WERI-Rb-1 (cell line): ENCODE data around the gene NRSN2.
"Not testable (repeated sequence)": the region's sequence is repeated elsewhere in the genome, so short reads cannot be mapped to it uniquely, and the experiment has no call there.

Experiments
- DNase-seq: peaks from one replicate; pipeline ENCODE4 v3.0.0-alpha.2; 2020
- H3K27ac ChIP-seq: fragments of 250-450 bp; sonication (Bioruptor Pico); 2 replicates; pipeline ENCODE4 v1.5.1; 2020; ENCODE audit warnings: mild to moderate bottlenecking, moderate library complexity
- H3K27me3 ChIP-seq: fragments of 250-450 bp; sonication (Bioruptor Pico); 2 replicates; pipeline ENCODE4 v1.5.1; 2021; ENCODE audit warnings: mild to moderate bottlenecking, low read depth, moderate library complexity; ENCODE audit not compliant: insufficient read depth, severe bottlenecking
- H3K36me3 ChIP-seq: fragments of 250-450 bp; sonication (Bioruptor Pico); 2 replicates; pipeline ENCODE4 v1.5.1; 2020; ENCODE audit warnings: mild to moderate bottlenecking, moderate library complexity
- H3K4me3 ChIP-seq: 2 replicates; pipeline ENCODE4 v1.5.1; 2011; ENCODE audit warnings: low read depth, mild to moderate bottlenecking, control low read depth, low read length
- H3K9me3 ChIP-seq: fragments of 250-450 bp; sonication (Bioruptor Pico); 2 replicates; pipeline ENCODE4 v1.5.1; 2021; ENCODE audit warnings: mild to moderate bottlenecking, moderate library complexity; ENCODE audit not compliant: severe bottlenecking
- TF ChIP-seq, protein P1 (sequence below): IDR thresholded peaks from 2 replicates; pipeline ENCODE4 v1.5.1; 2011; ENCODE audit warnings: low read depth, mild to moderate bottlenecking, control low read depth, inconsistent platforms, low read length

NRSN2 gene

DNA sequence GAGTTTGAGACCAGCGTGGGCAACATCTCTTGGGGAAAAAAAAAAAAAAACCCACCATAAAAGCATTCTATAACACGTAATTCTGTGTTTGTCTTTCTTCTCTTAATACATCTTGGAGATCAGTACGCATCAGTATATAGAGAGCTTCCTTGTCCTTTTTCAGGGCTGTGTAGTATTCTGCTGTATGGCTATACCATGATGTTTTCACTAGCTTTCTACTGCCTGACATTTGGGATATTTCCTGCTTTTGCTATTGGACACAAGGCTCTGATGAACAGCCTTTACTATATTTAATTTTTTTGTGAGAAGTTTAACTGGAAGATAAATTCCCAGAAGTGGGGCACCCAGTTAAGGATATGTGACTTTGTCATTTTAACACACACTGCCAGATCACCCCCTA, 40.6 kb downstream of the NRSN2 start:
- TF ChIP-seq, protein P1, sequence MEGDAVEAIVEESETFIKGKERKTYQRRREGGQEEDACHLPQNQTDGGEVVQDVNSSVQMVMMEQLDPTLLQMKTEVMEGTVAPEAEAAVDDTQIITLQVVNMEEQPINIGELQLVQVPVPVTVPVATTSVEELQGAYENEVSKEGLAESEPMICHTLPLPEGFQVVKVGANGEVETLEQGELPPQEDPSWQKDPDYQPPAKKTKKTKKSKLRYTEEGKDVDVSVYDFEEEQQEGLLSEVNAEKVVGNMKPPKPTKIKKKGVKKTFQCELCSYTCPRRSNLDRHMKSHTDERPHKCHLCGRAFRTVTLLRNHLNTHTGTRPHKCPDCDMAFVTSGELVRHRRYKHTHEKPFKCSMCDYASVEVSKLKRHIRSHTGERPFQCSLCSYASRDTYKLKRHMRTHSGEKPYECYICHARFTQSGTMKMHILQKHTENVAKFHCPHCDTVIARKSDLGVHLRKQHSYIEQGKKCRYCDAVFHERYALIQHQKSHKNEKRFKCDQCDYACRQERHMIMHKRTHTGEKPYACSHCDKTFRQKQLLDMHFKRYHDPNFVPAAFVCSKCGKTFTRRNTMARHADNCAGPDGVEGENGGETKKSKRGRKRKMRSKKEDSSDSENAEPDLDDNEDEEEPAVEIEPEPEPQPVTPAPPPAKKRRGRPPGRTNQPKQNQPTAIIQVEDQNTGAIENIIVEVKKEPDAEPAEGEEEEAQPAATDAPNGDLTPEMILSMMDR, result no peak
- H3K27me3 ChIP-seq, result no peaks in the 10 kb centered on the region
- no peak overlapping the region for H3K4me3 ChIP-seq
- peaks cover 29% of the 10 kb centered on the region for H3K36me3 ChIP-seq
- H3K9me3 ChIP-seq, result no peaks in the 10 kb centered on the region
- H3K27ac ChIP-seq, result no peak overlapping the region
- DNase-seq, result no peak

- Histone ChIP-seq H3K4me3 (no peak overlapping the region), H3K27ac (no peak overlapping the region), H3K9me3 (no peaks in the 10 kb centered on the region), H3K27me3 (no peaks in the 10 kb centered on the region), H3K36me3 (peaks cover 31% of the 10 kb centered on the region)
- no peak for DNase-seq
- TF ChIP-seq, protein P1, result no peak
Measured at GRCh38 chr20:388034-388994, 41.4 kb downstream of the NRSN2 start.

DNA sequence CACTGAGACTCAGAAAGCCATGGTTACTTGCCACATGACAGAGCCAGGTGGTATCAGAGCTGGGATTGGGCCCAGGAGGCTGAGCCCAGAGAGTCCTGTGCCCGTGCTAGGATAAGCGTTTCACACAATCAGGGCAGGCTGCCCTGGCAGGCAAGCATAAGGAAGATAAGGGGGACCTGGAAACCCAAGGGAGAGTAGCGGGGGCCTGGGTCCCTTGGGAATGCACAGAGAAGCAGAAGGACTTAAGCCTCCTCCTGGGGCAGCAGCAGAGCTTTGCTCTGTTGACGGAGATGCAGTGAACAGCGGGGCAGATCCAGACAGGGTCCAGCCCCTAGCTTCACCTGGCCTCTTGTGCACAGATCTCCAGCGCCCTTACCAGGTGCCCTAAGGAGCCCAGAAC, 42.3 kb downstream of the NRSN2 start:
- H3K36me3 ChIP-seq, result peaks cover 35% of the 10 kb centered on the region
- no peaks in the 10 kb centered on the region for H3K9me3 ChIP-seq
- H3K4me3 ChIP-seq, result no peak overlapping the region
- no peak overlapping the region for H3K27ac ChIP-seq
- no peaks in the 10 kb centered on the region for H3K27me3 ChIP-seq
- no peak for DNase-seq
- TF ChIP-seq, protein P1, result no peak

DNA sequence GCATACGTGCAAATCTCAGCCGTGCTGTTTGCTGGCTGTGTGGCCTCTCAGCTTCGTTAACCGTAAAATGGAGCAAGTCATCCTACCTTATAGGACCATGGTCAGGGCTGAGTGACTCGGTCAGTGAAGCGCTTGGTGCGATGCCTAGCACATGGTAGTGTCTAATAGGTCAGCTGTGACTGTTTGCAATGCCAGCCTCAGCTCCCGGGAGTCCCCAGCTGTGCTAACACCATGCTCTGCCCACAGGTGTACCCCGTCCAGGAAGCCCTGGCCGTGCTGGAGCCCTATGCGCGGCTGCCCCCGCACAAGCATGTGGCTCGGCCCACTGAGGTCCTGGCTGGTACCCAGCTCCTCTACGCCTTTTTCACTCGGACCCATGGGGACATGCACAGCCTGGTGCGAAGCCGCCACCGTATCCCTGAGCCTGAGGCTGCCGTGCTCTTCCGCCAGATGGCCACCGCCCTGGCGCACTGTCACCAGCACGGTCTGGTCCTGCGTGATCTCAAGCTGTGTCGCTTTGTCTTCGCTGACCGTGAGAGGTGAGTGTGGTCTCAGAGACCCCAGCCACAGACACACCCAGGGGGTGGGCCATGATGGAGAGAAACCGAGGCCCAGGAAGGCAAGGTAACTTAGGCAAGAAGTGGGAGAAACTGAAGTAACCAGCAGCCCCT, 44.3 kb downstream of the NRSN2 start:
- TF ChIP-seq, protein P1, result no peak
- Histone ChIP-seq H3K9me3 (no peaks in the 10 kb centered on the region), H3K27ac (no peak overlapping the region), H3K27me3 (no peaks in the 10 kb centered on the region), H3K4me3 (no peak overlapping the region), H3K36me3 (peaks cover 46% of the 10 kb centered on the region)
- no peak for DNase-seq

GRCh38 chr20:393296-393695, 46.4 kb downstream of the NRSN2 start:
- not testable (repeated sequence) for H3K27ac ChIP-seq, H3K27me3 ChIP-seq, H3K9me3 ChIP-seq, DNase-seq, H3K4me3 ChIP-seq
- peaks cover 49% of the 10 kb centered on the region for H3K36me3 ChIP-seq

GRCh38 chr20:396252-396618, 49.3 kb downstream of the NRSN2 start:
- H3K9me3 ChIP-seq, result no peaks in the 10 kb centered on the region
- no peak for DNase-seq
- H3K36me3 ChIP-seq, result peaks cover 36% of the 10 kb centered on the region
- H3K27ac ChIP-seq, result no peak overlapping the region
- TF ChIP-seq, protein P1, result no peak
- no peak overlapping the region for H3K4me3 ChIP-seq
- H3K27me3 ChIP-seq, result no peaks in the 10 kb centered on the region
